IMR-90 (cell line): ENCODE results near the gene AGBL1.

Source experiments
- CHD1 ChIP-seq: IDR thresholded peaks from 2 replicates; pipeline ENCODE4 v1.6.1; 2012; ENCODE audit warnings: low read depth, low read length, improper control_type of control experiment
- CTCF ChIP-seq: conservative IDR thresholded peaks from 2 replicates; pipeline ENCODE4 v1.5.1; 2012; ENCODE audit warnings: mild to moderate bottlenecking, low read depth, low read length, improper control_type of control experiment
- FOS ChIP-seq: fragments of 150-350 bp; IDR thresholded peaks from 2 replicates; pipeline ENCODE4 v1.6.1; 2016; ENCODE audit warnings: low read depth, low read length
- MAZ ChIP-seq: IDR thresholded peaks from 2 replicates; pipeline ENCODE4 v1.6.1; 2012; ENCODE audit warnings: low read depth, mild to moderate bottlenecking, low read length, improper control_type of control experiment, moderate library complexity, borderline replicate concordance
- RAD21 ChIP-seq: IDR thresholded peaks from 2 replicates; pipeline ENCODE4 v1.6.1; 2012; ENCODE audit warnings: low read length, improper control_type of control experiment
- RCOR1 ChIP-seq: IDR thresholded peaks from 2 replicates; pipeline ENCODE4 v1.6.1; 2012; ENCODE audit warnings: mild to moderate bottlenecking, low read length, improper control_type of control experiment; ENCODE audit not compliant: insufficient replicate concordance
- USF2 ChIP-seq: fragments of 150-350 bp; IDR thresholded peaks from 2 replicates; pipeline ENCODE4 v1.6.1; 2017; ENCODE audit warnings: mild to moderate bottlenecking, antibody characterized with exemption, low read length, low read depth

GRCh38 chr15:86054338-86054737 lies 25.3 kb upstream of the AGBL1 start:
- TF ChIP-seq CTCF (no peak), RCOR1 (no peak), CHD1 (no peak), USF2 (no peak), MAZ (no peak), FOS (no peak), RAD21 (no peak)
